HG03097 (cell line): ENCODE measurements around the gene GPHN.
"Not testable (repeated sequence)": the region's sequence is repeated elsewhere in the genome, so short reads cannot be mapped to it uniquely, and the experiment has no call there.

Source experiments
- ATAC-seq: cut with Tn5 transposase; IDR thresholded peaks from one replicate; pipeline ENCODE4 v1.9.1; 2021; ENCODE audit not compliant: unreplicated experiment, low FRiP score

GPHN gene

DNA sequence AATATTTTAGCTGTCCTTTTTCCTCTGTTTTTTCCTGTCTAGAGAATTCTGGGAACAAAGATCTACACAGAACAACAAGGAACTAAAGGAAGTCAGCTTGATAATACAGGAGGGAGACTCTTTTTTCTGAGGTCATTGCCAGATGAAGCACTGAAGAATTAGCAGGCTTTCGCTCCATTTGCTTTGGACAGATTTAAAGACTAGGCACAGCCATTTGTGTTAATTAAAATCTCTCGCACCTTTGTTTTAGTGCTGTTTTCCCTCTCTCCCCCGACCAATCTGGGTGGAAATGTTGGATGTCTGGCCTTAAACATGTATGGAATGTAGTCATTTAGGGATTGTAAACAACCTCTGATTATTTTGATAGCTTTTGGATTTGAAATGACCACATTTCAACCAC lies 9.6 kb upstream of the GPHN start:
- no peak for ATAC-seq

DNA sequence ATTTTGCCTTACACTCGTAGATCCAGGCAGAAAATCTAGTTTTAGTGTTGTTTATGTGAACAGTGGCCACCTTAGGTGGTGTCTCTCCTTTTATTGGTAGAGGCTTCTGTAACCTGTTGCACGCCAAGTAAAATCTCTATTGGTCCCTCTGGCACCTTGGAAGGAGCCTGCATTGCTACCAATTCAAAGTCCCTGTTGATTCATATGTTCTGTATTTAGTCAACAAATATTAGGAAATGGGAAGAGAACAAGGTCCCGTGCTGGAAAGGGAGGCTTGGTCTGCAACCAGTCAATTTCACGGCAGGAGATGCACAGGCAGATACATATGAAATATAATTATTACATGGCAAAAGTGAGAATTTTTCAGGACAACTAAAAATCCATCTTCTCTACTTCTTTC lies 6.4 kb upstream of the GPHN start:
- no peak for ATAC-seq

DNA sequence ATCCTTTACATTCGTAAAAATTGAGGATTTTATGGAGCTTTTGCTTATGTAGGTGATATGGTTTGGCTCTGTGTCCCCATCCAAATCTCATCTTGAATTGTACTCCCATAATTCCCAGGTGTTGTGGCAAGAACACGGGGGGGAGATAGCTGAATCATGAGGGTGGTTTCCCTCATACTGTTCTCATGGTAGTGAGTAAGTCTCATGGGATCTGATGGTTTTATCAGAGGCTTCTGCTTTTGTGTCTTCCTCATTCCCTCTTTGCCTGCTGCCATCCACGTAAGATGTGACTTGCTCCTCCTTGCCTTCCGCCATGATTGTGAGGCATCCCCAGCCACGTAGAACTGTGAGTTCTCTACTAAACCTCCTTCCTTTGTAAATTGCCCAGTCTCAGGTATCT lies 5.1 kb upstream of the GPHN start:
- ATAC-seq, result not testable (repeated sequence)

DNA sequence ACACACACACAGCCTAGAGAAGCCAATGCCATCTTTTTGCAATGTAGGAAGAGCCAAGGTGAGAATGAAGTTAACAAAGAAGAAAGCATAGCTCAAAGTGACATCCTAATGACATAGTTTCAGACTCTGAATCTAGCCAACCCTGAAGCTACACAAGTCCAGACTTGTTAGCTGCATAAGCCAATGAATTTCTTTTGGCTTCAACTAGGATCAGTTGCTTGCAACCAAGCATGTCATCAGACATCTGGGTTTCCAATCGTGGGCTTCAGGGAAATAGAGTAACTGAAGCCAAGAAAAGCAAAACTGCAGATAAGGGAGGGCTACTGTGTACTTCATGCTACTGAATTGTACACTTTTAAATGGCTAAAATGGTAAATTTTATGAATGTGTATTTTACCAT lies 4.4 kb upstream of the GPHN start:
- no peak for ATAC-seq

DNA sequence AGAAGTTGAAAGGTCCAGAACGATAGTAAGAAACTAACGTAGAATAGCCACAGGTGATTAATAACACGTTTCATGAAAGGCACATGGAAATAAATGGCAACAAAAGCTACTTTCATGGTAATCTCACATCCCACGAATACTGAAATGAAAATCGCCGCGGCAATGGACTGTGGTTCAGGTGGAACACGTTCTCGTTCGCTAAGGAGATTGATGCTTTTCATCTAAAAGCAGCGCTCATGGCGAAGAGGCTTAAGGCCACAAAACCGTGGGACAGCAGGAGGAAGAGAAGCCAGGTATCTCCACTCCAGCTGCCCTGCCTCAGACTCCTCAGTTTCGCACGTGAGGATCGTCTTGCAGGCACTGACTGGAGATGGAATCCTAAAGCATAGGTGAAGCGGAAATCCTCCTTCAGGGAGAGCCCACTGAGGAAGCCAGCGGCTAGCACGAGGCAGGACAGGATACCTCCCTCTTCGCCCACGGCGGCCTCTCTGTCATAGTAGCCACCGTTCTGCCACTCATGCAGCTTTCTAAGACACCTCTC lies 696 bp upstream of the GPHN start:
- ATAC-seq, result peak; percentile 16

DNA sequence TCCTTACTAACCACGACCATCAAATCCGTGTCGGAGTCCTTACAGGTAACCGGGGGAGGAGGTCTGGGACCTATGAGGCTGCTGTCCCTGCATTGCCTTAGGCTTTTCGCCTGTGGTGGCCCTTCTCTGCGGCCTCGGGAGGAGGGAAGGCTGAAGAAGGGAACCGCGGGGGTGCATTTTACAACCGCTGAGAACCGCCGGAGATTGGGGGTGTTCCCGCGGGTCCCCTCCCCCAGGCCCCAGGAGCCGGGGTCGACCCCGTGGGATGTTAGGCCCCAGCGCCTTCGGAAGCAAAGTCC lies 549 bp downstream of the GPHN start:
- no peak for ATAC-seq

DNA sequence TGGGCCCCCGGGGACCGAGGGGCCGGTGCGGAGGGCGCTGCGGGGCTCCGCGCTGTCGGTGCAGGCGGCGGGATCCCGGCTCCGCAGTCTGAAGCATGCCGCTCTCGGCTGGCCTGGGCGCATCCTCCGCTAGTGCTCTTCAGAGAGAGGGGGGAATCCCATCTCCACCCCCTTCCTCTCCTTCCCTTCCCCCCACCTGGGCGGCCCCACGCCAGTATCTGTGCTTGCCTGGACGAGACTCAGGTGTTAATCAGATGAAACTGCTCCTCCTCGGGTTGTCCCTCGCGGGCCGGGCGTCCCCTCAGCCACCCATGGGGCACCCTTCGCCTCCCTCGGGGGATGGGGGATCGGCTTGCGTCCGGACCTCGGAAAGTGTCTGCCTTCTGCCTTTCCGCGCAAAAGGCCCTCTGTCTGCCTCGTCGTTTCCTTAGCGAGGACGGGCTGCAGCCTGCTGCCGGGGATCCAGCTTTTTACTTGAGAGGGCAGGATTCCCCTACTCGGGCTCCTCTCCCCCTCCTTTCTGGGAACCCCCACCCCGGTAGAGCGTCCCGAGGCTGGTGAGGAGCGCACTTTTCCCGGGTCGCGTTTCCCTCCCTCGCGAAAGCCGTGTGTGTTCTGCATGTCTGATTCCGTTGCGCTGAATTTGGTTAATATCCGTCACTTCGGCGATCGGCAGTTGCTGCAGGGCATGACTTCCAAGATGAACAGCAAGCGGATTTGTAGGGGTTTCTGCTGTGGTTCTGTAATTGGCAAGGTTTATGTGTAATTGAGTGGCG lies 1.1 kb downstream of the GPHN start:
- peak; percentile 29 for ATAC-seq

DNA sequence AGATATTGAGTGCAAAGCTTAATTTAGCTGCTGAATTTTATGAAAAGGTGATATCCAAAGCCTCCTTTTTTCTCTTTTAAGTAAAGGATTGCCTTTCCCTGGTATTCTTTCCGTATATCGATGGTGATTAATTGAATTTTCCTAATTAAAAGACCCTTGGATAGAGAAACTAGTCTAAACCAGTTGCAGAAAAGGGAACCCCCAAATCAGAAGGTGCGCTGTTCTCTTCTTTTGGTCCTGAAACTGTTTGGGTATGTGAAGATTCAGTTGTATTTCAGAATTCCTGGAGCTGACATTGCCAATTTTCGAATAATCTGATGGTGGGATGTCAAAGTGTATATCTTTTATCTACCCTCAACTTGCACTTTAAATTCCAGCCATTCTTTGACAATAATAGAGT lies 1.9 kb downstream of the GPHN start:
- no peak for ATAC-seq

DNA sequence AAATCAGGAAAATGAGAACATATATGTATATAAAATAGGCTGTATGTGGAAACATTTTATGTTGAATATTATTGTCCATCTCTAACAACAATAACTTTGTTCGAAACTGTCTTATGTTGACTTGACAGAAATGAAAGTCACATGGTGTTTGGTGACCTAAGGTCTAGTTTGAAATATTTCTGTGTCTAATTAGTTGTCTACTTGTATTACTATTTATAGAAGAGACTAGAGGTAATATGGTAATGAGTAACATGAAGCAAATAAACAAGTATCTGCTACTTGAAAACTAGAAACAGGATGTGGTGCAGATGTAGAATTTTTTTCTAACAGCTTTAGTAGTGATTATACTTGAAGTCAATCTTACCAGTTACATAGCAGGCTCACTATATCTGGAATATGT lies 3.9 kb downstream of the GPHN start:
- ATAC-seq, result peak; percentile 26

DNA sequence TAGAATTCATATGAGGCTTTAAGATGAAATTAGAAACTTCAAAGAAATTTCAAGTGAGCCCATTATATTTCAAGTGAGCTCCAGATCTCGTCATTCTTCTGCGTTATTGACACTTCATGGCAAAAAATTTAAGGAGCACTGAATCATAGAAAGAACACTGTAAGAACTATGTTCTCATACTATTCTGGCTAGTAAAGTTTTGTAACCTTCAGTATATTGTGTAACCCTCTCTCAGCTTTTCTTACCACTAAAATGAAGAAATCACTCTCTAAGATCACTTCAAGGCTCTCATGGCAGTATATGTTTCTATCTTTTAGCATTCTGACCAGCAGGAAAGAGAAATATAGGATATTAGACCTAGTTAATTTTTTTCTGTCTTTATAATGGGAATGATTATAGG lies 6.3 kb downstream of the GPHN start:
- no peak for ATAC-seq

DNA sequence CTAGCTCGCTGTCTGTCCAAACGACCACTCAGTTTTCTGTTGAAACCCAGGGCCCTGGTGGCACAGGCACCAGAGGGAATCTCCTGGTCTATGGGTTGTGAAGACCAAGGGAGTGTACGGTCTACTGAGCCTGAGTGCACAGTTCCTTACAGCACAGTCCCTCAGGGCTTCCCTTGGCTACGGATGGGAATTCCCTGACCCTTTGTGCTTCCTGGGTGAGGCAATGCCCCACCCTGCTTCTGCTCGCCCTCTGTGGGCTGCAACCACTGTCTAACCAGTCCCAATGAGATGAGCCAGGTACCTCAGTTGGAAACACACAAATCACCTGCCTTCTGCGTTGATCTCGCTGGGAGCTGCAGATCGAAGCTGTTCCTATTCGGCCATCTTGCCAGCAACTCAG lies 22.6 kb downstream of the GPHN start:
- ATAC-seq, result no peak

DNA sequence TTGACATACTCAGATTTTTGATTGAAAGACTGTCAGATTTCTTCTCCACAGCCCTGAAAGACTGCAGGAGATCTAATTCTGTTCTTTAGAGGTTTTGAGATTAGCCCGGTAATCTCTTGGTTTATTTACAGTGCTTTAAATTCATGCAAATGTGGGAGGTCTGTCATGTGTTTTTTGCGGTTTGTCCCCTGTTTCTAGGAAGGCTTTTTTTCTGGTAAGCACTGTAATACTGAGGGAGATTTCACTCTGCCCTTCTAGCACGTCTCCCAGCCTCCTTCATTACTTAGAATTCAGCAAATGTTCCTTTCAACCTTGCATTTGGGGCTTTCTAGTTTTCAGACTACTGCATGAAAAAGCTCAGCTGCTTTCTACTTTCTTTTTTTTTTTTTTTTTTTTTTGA lies 31.1 kb downstream of the GPHN start:
- ATAC-seq, result no peak

DNA sequence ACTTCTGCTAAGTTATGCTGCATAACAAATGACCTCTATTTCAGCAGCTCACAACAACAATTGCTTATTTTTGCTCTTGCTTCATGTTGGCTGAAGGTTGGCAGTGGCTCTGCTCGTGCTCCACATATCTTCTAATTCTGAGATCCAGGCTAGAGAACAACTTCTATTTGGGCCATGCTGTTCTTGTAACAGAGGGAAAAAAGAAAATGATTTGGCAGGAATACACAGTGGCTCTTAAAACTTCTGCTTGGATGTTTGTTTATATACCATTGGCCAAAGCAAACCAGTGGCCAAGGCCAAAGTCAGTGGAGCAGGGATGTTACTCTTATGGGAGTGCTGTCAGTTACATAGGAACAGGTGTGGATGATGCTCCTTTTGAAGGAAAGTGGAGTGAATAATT lies 32.1 kb downstream of the GPHN start:
- ATAC-seq, result no peak

DNA sequence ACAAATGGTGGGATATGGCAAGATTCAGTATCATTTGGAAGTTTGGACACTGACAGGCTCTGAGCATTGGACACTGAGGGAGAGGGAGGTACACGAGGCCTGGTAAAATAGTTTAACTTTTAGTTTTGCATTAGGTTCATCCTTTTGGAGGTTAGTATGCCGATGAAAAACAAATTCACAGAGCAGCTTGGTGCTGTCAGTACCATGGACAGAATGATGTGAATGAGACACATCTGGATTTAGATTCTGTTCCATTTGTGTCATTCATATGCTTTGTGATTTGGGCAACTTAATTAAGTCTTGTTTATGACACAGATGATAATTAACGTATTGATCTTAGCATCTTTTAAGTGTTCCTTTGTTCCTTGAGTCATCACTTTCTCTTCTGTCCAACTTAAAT lies 33.7 kb downstream of the GPHN start:
- ATAC-seq, result no peak

DNA sequence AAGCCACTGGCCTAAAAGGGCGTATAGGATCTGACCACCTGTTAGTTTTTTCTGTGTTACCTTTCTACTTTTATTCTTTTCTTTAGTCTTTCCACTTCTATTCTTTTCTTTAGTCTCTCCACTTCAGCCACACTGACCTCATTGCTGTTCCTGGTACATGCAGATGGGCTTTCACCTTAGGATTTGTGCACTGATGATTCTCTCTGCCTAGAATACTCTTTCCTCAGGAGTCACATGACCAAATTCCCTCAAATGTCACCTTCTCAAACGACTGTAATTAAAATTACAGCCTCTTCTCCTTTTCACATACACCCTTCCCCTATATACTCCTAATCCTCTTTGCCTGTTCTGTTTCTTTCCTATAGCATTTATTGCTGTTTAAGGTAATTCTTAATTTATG lies 36.0 kb downstream of the GPHN start:
- ATAC-seq, result no peak

DNA sequence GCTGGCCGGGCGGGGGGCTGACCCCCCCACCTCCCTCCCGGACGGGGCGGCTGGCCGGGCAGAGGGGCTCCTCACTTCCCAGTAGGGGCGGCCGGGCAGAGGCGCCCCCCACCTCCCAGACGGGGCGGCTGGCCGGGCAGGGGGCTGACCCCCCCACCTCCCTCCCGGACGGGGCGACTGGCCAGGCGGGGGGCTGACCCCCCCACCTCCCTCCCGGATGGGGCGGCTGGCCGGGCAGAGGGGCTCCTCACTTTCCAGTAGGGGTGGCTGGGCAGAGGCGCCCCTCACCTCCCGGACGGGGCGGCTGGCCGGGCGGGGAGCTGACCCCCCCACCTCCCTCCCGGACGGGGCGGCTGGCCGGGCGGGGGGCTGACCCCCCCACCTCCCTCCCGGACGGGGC lies 37.2 kb downstream of the GPHN start:
- ATAC-seq, result not testable (repeated sequence)

DNA sequence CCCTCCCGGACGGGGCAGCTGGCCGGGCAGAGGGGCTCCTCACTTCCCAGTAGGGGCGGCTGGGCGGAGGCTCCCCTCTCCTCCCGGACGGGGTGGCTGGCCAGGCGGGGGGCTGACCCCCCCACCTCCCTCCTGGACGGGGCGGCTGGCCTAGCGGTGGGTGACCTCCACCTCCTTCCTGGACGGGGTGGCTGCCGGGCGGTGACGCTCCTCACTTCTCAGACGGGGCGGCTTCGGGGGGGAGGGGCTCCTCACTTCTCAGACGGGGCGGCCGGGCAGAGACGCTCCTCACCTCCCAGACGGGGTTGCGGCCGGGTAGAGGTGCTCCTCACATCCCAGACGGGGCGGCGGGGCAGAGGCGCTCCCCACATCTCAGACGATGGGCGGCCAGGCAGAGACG lies 37.8 kb downstream of the GPHN start:
- ATAC-seq, result not testable (repeated sequence)

DNA sequence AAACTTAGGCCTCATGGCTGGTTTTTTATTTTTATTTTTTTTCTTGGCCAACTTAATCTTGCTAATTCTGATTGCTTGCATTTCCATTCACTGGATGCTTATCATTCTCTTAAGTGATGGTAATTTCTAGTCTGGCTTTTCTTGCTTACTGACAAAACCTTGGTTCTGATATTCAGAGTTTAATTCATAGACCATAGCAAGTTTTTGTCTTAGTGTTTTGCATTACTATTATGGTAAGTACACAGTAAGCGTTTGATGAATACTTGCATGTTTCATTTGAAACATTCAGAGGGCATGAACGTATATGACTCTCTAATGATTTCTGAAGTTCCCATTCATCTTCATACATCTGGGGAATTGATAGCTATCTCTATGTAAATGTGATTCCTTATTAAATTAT lies 55.8 kb downstream of the GPHN start:
- no peak for ATAC-seq

DNA sequence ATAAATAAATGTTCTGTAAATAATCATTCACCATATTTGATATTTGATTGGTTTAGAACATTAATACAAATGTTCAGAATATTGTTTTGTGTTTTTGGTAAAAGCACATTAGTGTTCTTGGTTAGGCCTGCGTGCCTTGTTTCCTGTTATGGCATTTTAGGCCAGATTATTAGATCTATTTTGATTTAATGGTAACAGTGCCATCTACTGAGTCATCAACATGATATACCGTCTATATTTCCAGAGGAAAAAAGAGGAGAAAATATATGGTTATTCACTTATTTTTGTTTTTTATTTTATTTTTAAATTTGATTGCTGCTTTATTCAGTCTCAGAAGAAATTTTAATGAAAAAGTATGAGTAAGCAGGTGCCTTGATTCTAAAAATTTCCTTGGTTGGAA lies 60.3 kb downstream of the GPHN start:
- ATAC-seq, result no peak

DNA sequence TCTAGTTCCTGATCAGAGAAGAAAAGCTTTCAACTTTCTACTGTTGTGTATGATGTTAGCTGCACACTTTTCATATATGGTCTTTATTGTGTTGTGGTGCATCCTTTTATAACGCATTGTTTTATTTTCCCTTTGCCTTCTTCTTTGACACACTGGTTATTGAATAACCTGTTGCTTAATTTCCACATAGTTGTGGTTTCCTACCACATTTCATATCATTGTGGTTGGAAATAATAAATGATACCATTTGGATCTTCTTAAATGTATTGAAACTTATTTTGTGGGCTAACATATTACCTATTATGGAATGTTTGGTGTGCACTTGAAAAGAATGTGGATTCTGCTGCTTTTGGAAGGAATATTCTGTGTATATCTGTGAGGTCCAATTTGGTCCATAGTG lies 64.9 kb downstream of the GPHN start:
- no peak for ATAC-seq

DNA sequence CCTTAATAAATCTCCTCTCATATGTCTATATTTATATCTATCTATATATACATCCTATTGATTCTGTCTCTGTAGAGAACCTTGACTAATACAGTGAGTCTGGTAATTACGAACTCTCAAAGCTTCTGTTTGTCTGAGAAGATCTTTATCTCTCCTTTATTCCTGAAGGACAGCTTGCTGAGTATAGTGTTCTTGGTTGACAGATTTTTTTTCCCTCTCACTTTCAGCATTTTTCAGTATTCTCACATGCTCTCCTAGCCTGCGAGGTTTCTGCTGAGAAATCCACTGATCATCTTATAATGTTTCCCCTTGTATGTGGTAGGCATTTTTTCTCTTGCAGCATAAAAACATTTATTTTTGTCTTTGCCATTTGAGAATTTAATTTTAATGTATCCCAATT lies 67.1 kb downstream of the GPHN start:
- no peak for ATAC-seq

DNA sequence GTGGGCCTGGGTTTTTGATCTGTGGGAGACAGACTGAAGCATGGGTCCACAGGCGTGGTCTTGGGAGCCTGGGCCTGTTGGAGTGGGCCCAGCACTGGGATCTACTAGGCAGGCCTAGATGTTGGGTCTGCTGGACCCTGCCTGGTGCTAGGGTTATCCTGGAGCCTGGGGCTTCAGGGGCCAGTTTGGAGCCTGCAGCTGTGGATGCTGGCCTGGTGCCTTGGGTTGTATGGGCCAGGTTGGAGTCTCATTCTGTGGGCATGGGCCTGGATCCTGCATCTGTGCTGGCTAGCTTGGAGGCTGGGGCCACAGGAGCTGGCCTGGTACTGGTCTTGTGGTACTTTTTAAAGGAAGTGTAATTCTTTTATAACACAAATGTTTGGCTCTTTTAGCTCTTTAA lies 68.0 kb downstream of the GPHN start:
- no peak for ATAC-seq

DNA sequence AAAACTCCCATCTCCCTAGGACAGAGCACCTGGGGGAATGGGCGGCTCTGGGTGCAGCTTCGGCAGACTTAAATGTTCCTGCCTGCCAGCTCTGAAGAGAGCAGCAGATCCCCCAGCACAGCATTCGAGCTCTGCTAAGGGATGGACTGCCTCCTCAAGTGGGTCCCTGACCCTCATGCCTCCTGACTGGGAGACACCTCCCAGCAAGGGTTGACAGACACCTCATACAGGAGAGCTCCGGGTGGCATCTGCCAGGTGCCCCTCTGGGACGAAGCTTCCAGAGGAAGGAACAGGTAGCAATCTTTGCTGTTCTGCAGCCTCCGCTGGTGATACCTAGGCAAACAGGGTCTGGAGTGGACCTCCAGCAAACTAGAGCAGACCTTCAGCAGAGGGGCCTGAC lies 79.8 kb downstream of the GPHN start:
- not testable (repeated sequence) for ATAC-seq
